HTERT RPE-1 (cell line): ENCODE data around the gene FRMD5.

Experiments used
- in situ Hi-C: fragments of 300-500 bp; cut with MboI; formaldehyde crosslinking; loops from 4 replicates; pipeline ENCODE4 v1.14.3; 2020; ENCODE audit warnings: low sequenced_read_pairs

The FRMD5 gene

DNA sequence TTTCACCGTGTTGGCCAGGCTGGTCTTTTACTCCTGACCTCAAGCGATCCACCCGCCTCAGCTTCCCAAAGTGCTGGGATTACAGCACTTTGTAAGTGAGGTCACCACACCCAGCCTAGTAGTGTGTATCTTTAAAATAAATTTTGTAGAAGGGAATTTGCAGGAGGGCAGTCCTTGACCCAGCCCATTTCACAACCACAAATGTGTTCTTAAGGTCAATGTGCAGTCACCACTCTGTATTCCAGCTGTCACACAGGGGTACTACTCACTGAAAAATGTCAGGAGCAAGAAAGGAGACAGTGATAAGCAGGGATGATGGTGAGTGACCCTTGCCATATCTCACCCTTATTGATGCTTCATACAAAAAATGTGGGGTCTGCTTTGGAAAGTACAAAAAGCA lies 98.5 kb downstream of the FRMD5 start:
- in situ Hi-C loops = no loop called here

DNA sequence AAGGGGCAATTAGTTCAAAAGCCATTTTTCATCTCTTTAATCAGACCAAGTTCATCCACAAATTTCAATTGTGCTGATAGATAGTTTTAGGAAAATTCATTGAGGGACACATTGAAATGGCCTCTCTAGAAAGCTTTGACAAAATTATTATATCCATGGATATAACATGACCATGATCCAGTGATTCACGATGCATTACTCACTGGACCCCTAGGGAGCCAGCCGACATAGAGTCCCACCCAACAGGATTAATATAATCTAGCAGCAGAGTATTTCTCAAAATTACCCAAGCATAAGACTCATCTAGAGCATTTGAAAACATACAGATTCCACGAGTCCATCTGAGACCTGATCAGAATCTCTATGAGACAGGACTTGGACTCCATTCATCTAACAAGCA lies 100.3 kb downstream of the FRMD5 start:
- in situ Hi-C loops = no loop called here

DNA sequence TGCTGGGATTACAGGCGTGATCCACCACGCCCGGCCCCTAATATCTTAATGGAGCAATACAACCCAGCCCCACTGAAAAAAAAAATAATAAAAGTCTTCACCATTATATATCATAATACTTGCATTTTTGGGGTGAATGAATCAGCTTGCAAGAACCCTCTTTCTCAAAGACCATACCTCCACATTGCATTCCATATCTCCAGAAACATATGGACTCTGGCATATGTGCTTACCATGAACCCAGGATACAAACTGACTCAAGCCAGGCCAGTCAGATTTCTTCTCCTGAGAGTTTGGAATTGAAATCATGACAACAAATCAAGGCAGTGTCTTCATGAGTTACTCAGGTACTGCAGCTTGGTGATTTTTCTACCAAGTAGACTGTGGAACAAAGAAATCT lies 101.2 kb downstream of the FRMD5 start:
- in situ Hi-C loops = no loop called here

DNA sequence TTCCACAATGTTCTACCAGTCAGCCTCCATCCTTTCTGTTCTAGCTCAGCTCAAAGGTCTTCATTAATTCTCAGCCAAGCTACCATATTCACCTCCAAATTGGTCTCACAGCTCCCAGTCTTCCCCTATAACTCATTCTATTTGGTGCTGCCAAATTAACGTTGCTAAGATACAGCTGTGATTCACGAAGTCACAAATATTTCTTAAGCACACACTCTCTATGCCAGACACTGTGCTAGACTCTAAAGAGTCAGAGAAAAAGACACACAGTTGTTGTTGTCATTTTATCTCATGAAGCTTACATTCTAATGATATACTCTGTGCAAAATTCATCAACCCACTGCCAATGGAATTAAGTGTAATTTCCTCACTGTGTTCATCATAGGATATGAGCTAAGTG lies 102.8 kb downstream of the FRMD5 start:
- in situ Hi-C loops = no loop called here

DNA sequence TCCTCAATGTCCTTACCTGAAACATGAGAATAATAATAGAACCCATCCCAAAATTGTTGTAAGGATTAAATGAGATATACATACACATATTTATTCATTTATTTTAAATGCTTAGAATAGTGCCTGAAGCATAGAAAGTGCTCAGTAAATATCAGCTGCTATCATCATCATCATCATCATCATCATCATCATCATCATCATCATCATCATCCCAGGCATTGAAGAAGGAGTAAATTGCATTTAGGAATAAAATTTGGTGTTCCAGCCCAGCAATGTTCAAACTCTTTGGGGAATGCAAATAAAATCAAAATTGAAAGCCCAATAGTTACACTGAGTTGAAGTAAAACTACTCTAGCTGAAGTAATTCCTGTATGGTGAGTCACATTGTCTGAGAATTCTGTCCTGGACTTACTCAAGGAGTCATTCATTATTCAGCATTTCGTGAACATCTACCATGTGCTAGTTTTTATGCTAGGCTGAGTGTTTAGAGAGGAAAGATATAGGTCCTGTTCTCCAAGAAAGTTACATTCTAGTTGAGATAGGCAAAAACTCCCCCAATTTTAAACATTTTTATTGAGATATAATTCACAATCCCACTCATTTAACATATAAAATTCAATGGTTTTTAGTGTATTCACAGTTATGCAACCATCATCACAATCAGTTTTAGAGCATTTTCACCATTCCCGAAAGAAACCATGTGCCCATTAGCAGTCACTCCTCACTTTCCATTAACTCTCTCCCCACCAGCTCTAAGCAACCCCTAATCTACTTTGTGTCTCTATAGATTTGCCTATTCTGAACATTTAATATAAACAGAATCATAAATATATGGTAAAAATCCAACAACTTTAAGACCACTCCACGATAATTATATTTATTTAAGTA lies 107.2 kb downstream of the FRMD5 start:
- in situ Hi-C loops = no loop called here

DNA sequence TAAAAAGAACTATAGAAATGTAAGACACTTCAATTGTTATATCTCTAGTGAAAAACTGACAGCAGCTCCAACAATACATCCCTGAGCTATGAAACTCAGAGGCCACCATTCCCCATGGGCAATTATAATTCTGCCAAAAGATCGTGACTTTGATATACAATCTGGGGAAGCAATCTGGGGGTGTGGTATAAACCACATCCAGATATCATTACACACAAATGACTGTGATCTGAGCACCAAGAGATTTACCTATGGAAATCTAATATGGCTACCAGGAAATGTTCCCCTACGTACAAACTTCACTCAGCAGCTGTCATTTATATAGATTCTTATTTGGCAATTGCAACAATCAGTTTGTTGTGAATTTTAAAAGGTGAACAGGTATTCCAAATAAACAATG lies 110.3 kb downstream of the FRMD5 start:
- in situ Hi-C loops = no loop called here

DNA sequence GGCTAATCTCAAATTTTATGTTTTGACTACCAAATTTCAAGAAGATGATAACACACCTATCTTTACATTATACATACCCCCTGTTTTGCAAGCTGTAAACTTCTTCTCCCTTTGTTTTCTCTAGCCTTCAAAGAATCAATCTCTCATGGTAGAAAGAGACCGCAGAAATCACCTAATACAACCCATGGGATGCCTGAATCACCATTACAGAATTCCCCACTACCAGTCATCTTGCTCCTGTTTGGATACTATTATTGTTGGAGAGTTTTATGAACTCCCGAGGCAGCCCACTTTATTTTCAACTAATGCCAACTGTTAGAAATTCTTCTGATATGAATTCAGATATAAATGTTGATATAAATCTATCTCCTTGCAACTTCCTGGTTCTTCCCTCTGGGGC lies 110.9 kb downstream of the FRMD5 start:
- in situ Hi-C loops = no loop called here

DNA sequence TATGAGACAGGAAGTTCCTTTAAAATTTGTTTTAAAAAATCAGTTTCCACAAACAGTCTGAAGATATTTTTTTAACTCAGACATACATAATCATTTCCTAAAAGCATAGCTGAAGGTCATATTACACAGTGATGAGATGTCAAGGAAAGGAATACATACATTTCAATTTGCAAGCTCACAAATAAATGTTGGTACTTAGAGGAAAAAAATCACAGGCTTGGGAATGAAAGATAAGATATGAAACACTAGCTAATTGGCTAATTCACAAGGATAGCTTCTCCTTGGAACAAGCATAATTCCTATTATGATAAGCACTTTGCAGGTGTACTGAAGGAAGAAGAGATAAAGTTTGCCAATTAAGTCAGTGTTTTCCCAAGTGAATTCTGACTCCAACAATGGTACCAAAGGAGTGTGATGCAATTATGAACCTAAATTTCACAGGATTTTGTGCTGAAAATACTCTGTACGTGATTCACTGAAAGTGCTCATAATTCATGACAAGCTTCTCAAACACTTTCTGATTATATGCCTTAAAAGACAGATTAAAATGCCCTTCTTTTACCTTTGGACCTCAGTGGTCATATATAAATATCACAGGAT lies 112.4 kb downstream of the FRMD5 start:
- in situ Hi-C loops = no loop called here

DNA sequence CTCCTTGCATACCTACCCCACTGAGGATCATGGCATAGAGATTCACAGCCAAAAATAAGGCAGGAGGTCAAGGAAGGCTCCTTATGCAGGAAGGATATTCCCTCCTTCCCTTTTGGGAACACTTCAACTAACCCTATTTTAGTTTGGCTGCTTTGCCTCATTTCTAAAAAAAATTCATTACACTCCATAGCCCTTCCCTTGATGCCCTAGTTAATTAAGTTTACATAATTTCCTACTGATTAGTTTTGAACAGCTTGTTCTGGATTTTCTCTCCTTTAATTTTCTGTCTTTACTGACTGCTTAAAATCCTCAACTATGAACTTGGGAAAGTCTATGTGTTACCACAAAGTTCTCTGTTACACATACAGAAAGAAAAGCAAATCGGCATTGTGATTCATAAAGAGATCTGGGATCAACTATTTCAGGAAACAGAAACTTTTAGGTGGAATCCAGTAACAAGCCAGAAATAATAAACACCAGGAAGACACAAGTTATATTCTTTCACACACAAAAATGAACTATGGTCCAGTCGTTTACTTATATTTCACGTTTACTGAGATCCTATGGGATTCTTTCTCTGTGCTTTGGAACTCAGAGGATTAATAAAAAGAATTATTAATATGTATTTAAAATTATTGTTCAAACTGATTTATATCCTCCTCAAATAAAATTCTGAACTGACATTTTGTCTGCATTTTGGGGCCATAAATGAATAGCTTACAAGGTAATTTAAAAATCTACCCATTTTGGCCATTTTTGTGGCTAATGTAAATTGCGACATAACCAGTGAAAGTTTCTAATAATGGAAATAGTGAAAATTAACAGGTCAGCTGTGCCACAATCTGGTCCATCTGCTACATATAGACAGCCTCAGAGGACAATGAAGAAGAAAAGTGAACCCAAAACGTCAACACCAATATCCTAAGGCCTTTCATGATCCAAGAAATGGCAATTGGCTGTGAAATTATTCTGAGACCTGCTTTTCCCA lies 113.8 kb downstream of the FRMD5 start:
- in situ Hi-C loops = no loop called here

DNA sequence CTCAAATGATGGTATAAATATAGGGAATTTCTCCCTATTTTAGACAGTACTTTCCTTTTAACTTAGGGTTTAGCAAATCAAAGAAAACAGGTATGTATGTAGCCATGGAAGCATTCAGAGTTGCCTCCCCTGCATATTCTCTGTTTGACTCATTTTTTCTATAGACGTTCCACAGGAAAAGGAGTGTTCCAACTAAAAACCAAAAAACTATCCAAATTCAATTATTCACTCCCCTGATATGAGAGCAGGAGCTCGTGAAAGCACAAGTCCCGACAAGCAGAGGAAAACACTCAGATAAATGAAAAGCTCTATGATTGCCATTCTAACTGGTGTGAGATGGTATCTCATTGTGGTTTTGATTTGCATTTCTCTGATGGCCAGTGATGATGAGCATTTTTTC lies 119.5 kb downstream of the FRMD5 start:
- in situ Hi-C loops = no loop called here

DNA sequence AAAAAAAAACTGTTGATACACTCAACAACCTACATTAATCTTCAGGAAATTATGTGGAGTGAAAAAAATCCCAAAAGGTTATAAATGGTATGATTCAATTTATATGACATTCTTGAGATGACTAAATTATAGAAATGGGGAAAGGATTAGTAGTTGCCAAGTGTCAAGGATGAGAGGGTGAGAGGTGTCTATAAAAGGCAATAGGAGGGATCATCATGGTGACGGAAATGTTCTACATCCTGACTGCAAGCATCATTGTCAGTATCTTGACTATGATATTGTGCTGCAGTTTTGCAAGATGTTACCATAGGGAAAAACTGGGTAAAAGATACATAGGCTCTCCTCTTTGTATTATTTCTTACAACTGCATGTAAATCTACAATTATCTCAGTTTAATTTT lies 125.6 kb downstream of the FRMD5 start:
- in situ Hi-C loops = no loop called here

DNA sequence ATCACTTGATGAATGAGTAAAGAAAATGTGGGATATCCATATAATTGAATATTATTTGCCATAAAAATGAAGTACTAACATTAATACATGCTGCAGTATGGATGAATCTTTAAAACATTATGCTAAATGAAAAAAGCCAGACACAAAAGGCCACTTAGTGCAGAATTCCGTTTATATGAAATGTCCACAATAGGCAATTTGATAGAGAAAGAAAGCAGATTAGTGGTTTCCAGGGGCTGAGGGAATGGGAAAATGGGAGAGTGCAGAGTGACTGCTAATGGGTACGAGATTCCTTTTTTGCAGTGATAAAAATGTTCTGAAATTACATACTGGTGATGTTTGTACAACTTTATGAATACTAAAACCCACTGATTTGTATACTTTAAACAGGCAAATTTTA lies 126.7 kb downstream of the FRMD5 start:
- in situ Hi-C loops = no loop called here

DNA sequence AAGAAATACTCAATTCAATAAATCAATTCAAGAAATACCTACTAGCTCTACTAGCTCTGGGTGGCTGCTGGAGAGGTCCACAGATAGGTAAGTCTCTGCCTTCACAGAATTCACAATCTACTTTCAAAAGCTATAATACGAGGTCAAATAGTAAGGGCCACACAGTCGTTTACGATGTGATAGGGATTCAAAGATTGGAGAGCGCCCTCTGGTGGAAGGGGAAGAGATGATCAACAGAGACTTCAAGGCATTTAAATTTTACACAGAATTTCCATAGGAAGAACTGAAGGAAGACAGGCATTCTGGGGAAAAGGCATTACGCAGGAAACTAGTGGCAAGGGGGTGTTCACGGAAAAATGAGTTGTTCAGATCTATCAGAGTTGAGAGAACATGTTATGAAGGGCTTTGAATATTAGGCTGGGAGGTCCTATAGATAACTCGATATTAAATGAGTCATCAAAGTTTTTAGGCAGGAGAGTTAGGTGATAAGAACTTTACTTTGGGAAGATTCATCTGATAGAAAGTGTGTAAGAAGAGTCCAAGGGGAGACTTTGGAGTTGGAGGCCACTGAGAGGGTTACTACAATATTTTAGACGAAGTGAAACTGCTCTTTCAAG lies 128.8 kb downstream of the FRMD5 start:
- in situ Hi-C loops = no loop called here

DNA sequence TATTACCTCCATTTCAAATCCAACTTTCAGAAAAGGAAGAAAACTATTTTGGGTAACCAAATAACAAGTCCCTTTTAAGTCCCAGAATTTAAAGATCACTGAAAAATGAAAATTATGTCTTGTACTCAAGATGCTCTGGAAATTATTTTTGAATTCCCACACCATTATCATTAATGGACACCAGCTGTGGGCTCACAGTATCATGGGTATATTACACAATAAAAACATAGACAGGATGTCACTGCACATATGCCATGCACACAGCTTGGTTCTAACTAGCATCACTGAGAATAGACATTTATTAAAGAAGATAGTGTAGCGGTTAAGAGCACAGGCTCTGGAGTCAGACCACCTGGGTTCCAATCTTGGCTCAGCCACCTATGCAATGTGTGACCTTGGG lies 130.4 kb downstream of the FRMD5 start:
- in situ Hi-C loops = no loop called here

DNA sequence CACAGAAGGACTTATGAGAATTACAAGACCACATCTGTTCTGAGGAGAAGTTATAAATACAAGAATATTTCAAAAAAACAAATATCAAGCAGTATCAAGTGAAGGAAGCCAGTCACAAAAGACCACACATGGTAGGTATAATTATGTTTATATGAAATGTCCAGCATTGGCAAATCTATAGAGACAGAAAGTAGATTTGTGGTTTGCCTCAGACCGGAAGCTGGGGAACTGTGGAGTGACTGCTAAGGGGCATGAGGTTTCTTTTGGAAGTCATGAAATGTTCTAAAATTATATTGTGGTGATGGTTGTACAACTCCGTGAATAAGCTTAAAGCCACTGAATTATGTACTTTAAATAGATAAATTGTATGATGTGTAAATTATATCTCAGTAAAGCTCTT lies 136.9 kb downstream of the FRMD5 start:
- in situ Hi-C loops = no loop called here

DNA sequence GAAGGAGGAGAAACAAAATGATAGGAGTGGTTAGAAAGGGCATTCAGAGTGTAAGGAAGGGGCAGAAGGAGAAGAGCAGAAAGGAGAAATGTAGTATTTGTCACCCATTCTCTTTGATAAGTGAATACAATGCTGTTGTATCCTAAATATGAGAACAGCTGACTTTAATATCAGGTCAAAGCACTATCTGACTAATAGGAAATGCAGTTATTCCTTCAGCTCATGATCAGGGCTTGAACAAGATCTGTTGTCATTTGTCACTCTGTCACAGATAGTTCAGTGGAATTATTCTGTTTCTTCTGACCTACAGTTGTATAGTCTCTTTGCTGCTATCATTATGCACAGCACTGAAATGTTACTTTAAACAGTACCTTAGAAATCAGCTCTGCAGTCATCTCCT lies 149.4 kb downstream of the FRMD5 start:
- in situ Hi-C loops = no loop called here

DNA sequence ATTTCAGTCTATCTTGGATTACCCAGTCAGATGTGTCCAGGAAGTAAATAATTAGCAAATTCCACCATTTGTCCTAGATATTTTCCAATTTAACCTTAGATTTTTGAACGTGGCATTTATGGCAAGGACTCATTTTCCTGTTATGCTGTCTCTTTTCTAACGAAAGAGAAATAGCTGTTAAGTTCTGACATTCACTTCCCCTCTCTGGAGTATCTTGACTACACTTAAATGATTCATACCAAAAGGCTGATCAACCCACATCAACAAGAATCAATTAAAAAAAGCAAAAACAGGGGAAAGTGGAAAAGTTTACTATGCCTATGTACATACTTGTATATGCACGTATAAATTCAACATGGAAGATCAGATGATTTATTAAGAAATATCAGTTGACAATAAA lies 149.9 kb downstream of the FRMD5 start:
- in situ Hi-C loops = no loop called here

DNA sequence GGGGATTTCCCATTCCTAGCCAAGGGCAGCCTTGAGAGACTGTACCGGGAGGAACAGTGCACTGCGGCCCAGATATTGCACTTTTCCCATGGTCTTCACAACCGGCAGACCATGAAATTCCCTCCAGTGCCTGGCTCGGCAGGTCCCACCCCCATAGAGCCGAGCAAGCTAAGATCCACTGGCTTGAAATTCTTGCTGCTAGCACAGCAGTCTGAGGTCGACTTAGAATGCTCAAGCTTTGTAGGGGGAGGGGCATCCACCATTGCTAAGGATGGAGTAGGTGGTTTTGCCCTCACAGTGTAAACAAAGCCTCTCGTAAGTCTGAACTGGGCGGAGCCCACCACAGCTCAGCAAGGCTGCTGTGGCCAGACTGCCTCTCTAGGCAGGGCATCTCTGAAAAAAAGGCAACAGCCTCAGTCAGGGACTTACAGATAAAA lies 156.3 kb downstream of the FRMD5 start:
- in situ Hi-C loops = no loop called here

DNA sequence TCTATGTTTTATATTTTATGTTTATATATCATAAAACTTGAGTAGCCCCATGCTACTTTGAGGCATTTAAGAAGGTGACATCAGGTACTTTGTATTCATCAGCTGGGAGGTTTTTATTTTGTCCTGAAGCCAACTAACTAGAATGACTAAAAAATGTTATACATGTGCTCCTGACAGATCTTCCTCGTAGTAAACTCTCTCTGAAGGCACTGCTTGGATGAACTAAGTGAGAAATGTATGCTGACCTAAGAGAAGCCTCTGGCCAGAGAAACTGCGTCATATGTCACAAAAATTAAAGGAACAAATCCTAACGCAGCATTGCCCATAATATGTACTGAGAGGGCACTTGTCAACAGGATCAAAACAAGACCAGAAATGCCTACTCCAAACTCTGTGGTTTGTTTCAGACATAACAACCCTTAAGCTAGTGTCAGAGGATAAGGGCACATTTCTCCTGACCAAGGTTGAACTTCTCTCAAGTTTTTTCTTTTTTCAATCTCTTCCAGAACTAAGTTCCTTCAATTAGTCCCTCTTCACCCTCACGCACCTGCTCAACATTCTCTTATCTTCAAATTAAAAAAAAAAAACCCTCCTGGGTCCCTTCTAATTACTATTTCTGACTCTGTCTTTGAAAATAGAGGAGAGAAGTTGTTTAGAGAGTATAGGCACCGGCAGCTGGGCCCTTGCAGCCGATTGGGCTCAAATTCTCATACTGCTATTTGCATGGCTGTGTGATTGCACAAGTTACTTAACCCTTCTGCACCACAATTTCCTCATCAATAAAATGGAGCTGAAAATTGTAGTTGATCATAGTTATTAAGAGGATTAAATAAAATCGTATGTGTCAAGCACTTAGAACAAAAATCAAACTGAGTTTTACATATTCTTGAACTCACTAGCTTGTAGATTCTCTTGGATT lies 159.0 kb downstream of the FRMD5 start:
- in situ Hi-C loops = no loop called here
